ENCODE measurements around the gene POMGNT2. TPM values are rescaled to one million over a fixed set of nuclear protein-coding genes. Genes with fewer than 3 reads are reported as not detected.

Gene POMGNT2
- total and polyA plus RNA-seq, 2 donors (not counting 1 experiment from before 2014, with no cell fraction given): 2.8 to 3.1 TPM

GRCh38 chr3:43120937-43121336 lies 15.1 kb upstream of the POMGNT2 start:
- Histone ChIP-seq H4K20me1 (ENCODE audit: control insufficient read depth, insufficient read depth, low read length, poor library complexity, severe bottlenecking) (no peaks in the 10 kb centered on the region), H3K79me2 (ENCODE audit: control insufficient read depth, insufficient read depth, low read length) (no peaks in the 10 kb centered on the region), H2AFZ (ENCODE audit: insufficient read depth, low read depth, low read length, poor library complexity, severe bottlenecking) (no peak overlapping the region), H3K36me3 (replicated peaks in 1 of 2; ENCODE audit: control extremely low read depth in 1 of 2, control insufficient read depth in 1 of 2, extremely low read depth in 1 of 2, insufficient read depth in 2 of 2, low read length in 1 of 2) (no peaks in the 10 kb centered on the region), H3K4me3 (ENCODE audit: control extremely low read depth in 1 of 5, extremely low read depth in 1 of 5, insufficient read depth in 1 of 5, low read depth in 2 of 5, low read length in 4 of 5) (no peak overlapping the region), H3K9ac (ENCODE audit: low read length) (no peak overlapping the region), H3K4me1 (ENCODE audit: control insufficient read depth in 2 of 2, insufficient read depth in 2 of 2, low read length in 2 of 2) (no peaks in the 10 kb centered on the region), H3K9me3 (ENCODE audit: control extremely low read depth in 1 of 3, control insufficient read depth in 2 of 3, insufficient read depth in 1 of 3, low read length in 2 of 3) (peaks cover 0 to 7% (median 5%) of the 10 kb centered on the region in 3 donors), H3K27ac (ENCODE audit: low read length in 2 of 2) (no peak overlapping the region), H3K27me3 (replicated peaks in 1 of 4; ENCODE audit: control extremely low read depth in 1 of 4, control insufficient read depth in 3 of 4, insufficient read depth in 4 of 4, low read length in 3 of 4) (no peaks in the 10 kb centered on the region), H3K4me2 (replicated peaks; ENCODE audit: low read depth, low read length, poor library complexity, severe bottlenecking) (no peak overlapping the region)
- intact Hi-C loops (cut with micrococcal nuclease): no loop called here
- TF ChIP-seq, protein P1, sequence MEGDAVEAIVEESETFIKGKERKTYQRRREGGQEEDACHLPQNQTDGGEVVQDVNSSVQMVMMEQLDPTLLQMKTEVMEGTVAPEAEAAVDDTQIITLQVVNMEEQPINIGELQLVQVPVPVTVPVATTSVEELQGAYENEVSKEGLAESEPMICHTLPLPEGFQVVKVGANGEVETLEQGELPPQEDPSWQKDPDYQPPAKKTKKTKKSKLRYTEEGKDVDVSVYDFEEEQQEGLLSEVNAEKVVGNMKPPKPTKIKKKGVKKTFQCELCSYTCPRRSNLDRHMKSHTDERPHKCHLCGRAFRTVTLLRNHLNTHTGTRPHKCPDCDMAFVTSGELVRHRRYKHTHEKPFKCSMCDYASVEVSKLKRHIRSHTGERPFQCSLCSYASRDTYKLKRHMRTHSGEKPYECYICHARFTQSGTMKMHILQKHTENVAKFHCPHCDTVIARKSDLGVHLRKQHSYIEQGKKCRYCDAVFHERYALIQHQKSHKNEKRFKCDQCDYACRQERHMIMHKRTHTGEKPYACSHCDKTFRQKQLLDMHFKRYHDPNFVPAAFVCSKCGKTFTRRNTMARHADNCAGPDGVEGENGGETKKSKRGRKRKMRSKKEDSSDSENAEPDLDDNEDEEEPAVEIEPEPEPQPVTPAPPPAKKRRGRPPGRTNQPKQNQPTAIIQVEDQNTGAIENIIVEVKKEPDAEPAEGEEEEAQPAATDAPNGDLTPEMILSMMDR (IDR thresholded peaks at IDR 0.05): no peak
- TF ChIP-seq EZH2 (IDR thresholded peaks at IDR 0.05; ENCODE audit: borderline replicate concordance, insufficient read depth, low read depth, low read length, poor library complexity, severe bottlenecking): no peak
- CTCF ChIA-PET: no interaction called here
- Mint-ChIP-seq H3K27me3 (peaks cover 42% of the 10 kb centered on the region), H3K27ac (no peak overlapping the region), H3K4me3 (no peak overlapping the region), H3K9me3 (ENCODE audit: insufficient read depth) (peaks cover 4% of the 10 kb centered on the region), H3K4me1 (no peaks in the 10 kb centered on the region)
- 83% methylated on average over 1 of the region's 3 CpGs for WGBS (ENCODE audit: insufficient coverage)
- no peak for DNase-seq
- POLR2A ChIA-PET: no interaction called here
- no peak for ATAC-seq (ENCODE audit: low read depth)

GRCh38 chr3:43117257-43117656 lies 11.4 kb upstream of the POMGNT2 start:
- Histone ChIP-seq H3K9me3 (ENCODE audit: control extremely low read depth in 1 of 3, control insufficient read depth in 2 of 3, insufficient read depth in 1 of 3, low read length in 2 of 3) (no peaks in the 10 kb centered on the region), H3K27me3 (replicated peaks in 1 of 4; ENCODE audit: control extremely low read depth in 1 of 4, control insufficient read depth in 3 of 4, insufficient read depth in 4 of 4, low read length in 3 of 4) (no peaks in the 10 kb centered on the region), H3K36me3 (replicated peaks in 1 of 2; ENCODE audit: control extremely low read depth in 1 of 2, control insufficient read depth in 1 of 2, extremely low read depth in 1 of 2, insufficient read depth in 2 of 2, low read length in 1 of 2) (no peaks in the 10 kb centered on the region), H4K20me1 (ENCODE audit: control insufficient read depth, insufficient read depth, low read length, poor library complexity, severe bottlenecking) (no peaks in the 10 kb centered on the region), H3K9ac (ENCODE audit: low read length) (no peak overlapping the region), H3K4me2 (replicated peaks; ENCODE audit: low read depth, low read length, poor library complexity, severe bottlenecking) (no peak overlapping the region), H3K27ac (ENCODE audit: low read length in 2 of 2) (no peak overlapping the region), H3K4me1 (ENCODE audit: control insufficient read depth in 2 of 2, insufficient read depth in 2 of 2, low read length in 2 of 2) (no peaks in the 10 kb centered on the region), H2AFZ (ENCODE audit: insufficient read depth, low read depth, low read length, poor library complexity, severe bottlenecking) (no peak overlapping the region), H3K4me3 (ENCODE audit: control extremely low read depth in 1 of 5, extremely low read depth in 1 of 5, insufficient read depth in 1 of 5, low read depth in 2 of 5, low read length in 4 of 5) (no peak overlapping the region), H3K79me2 (ENCODE audit: control insufficient read depth, insufficient read depth, low read length) (no peaks in the 10 kb centered on the region)
- ATAC-seq (ENCODE audit: low read depth) (no peak), DNase-seq (no peak)
- CTCF ChIA-PET: no interaction called here
- TF ChIP-seq, protein P1 (IDR thresholded peaks at IDR 0.05): no peak
- TF ChIP-seq EZH2 (IDR thresholded peaks at IDR 0.05; ENCODE audit: borderline replicate concordance, insufficient read depth, low read depth, low read length, poor library complexity, severe bottlenecking): no peak
- no peak overlapping the region for H3K4me3 Mint-ChIP-seq
- H3K9me3 Mint-ChIP-seq (ENCODE audit: insufficient read depth): no peaks in the 10 kb centered on the region
- intact Hi-C loops (cut with micrococcal nuclease): no loop called here
- peaks cover 38% of the 10 kb centered on the region for H3K27me3 Mint-ChIP-seq
- H3K4me1 Mint-ChIP-seq: no peaks in the 10 kb centered on the region
- POLR2A ChIA-PET: no interaction called here
- 65% methylated on average over 4 of the region's 4 CpGs for WGBS (ENCODE audit: insufficient coverage)
- no peak overlapping the region for H3K27ac Mint-ChIP-seq
